Measurements from ENCODE around the gene KLK8.

Gene KLK8, protein sequence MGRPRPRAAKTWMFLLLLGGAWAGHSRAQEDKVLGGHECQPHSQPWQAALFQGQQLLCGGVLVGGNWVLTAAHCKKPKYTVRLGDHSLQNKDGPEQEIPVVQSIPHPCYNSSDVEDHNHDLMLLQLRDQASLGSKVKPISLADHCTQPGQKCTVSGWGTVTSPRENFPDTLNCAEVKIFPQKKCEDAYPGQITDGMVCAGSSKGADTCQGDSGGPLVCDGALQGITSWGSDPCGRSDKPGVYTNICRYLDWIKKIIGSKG

DNA sequence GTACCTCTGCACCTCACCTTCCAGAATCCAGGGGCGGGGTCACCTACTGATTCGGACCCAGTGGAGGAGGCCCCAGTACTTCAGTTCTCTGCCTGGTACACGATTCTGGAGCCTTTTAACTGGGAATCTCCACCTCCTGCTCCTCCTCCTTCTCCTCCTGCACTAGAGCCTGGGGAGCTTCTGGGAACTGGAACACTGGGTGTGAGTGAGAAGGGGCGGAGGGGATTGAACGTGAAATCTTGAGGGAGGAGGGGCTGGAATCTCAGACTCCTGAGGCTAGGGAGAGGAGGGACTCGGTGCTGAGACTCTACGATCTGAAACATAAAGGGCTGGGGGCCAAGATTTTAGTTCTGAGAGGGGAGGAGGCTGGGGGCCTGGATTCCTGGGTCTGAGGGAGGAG, at the start of gene KLK8:
Gene KLK8 (minus strand): TSS at position 90 of the 400 bp plus-strand sequence. CDS start 437 bp downstream, outside the sequence.
- no peak for DNase-seq

DNA sequence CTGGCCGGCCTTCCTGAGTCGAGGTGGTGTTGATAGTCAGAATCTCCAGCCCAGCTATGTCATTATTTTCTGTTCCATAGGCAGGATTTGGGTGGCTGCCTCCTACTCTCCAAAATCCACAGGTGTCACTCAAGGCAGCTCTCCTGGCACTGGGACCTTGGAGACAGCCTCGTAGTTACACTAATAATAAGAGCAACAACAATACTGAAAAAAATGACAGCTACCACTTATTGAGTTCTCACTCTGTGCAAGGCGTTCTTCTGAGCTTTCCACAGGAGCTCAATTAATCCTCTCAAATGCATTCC, 45.6 kb upstream of the KLK8 start:
- DNase-seq: no peak

DNA sequence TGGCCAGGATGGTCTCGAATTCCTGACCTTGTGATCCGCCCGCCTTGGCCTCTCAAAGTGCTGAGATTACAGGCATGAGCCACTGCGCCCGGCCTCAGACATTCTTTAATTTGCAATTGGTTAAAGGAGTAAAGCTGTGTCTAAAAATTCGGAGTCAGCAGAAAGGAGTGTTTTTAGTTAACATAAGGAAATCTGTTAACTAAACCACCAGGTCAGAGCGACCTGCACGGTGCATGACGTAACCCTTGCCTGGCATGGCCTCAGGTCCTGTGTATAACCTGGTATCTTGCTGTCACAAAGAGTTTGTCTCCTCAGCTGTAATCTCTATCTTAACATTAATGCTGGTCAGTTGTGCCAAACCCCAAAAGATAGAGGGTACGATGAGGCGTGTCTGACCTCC, 42.9 kb upstream of the KLK8 start:
- no peak for DNase-seq

DNA sequence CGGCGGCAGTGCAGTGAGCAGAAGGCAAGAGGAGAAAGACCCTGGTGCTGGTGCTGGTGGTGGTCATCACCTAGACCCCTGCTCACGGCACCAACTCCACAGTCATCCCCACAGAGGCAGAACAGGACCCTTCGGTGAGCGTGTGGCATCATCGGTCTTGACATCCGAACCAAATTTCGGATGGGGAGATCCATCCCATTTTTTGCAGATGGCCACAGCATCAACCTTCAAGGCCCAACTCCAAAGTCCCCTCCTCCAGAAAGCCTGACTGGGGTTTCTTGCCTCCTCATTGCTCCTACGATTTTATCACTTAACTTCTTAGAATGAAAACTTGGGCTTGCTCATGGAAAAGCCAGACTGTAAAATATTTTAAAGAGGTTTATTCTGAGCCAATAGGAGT, 42.1 kb upstream of the KLK8 start:
- no peak for DNase-seq

DNA sequence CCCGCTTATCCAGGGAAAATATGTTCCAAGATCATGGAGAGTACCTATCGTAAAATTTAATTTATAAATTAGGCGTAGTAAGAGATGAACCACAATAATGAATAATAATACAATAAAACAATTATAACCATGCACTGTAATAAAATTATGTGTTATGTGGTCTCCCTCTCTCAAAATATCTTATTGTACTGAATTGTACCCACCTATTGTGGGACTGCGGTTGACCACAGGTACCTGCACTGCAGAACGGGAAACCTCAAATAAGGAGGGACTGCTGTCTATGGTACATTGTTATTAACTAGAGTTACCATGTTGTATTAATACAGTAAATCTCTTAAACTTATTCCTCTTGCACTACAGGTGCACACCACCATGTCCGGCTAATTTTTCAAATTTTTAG, 38.7 kb upstream of the KLK8 start:
- no peak for DNase-seq

DNA sequence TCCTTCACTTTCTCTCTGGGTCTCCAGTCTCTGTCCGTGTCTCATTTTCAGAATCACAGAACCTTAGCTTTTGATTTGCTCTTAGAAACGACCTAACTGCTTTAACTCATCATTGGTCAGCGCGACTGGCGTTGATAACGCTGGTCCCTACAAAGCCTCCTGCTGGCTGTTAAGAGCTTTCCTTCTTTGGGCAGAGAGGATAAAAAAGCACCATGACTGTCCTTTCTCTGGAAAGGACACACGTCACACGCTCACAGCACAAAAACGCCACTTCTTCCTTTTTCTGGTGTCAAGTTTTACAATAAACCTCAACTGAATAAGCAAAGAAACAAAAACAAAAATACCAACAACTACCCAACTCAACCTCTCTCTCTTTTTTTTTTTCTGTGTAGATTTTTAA, 35.1 kb upstream of the KLK8 start:
- no peak for DNase-seq

DNA sequence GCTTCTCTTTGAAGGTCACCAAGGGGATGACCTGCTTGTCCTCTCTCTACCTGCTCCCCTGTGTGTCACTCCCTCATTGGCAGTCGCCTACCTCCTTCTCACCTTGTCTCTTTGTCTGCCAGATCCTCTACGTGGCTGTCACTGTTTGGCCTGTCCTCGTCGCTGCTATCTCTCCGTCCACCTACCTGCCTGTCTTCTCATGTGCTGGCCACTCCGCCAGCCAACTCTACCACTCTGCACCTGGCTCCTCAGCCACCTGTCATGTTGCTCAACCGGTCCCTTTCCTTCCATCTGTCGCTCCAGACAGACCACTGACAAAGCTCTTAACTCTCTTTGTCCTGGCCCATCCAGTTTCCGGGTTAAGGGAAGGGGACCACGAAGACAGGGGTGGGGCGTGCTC, 33.3 kb upstream of the KLK8 start, which contains the start of gene KLK12:
Gene KLK12 (minus strand): TSS at position 299 of the 400 bp plus-strand sequence. CDS start 381 bp downstream, outside the sequence.
- no peak for DNase-seq

DNA sequence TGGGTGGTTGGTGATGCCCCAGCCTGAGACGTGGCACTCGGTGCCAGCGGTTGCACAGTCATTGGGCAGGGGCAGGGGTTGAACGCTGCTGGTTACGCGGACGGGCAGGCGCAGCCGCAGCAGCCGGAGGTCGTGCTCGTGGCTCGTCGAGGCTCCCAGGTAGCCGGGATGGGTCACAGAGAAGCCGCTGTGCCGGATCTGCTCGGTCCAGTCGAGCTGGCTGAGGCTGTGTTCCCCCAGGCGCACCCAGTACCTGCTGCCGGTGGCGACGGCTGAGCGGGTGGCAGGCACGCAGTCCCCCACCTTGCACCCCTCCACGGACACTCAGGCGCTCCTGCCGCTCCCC, 30.4 kb upstream of the KLK8 start:
- DNase-seq: no peak

DNA sequence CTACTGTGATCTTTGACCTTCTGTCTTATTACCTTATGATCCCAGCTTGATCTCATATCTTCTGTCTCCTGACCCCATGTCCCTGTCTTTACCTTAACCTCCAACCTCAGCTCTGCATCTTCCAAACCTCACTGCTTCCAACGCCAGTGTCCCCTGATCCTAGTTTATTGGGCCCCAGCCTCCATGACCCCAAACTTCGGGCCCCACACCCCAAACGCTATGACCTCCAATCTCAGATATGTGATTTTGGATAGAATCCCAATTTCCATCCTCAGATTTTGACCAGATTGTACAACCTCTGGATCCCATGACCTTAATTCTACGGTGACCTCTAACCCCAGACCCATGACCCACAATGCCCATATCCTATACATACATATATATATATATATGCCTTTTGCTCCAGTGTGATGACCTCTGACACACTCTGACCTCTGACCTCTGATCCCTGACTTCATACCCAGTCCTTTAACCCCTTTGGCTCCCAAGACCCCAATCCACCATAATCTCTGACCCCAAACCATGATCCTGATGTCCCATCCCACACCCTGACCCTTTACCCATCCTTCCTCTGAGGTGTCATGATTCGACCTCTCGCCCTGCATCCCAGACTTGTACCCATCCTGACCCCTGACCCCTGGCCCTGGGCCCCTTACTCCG, 29.9 kb upstream of the KLK8 start:
- DNase-seq: no peak

DNA sequence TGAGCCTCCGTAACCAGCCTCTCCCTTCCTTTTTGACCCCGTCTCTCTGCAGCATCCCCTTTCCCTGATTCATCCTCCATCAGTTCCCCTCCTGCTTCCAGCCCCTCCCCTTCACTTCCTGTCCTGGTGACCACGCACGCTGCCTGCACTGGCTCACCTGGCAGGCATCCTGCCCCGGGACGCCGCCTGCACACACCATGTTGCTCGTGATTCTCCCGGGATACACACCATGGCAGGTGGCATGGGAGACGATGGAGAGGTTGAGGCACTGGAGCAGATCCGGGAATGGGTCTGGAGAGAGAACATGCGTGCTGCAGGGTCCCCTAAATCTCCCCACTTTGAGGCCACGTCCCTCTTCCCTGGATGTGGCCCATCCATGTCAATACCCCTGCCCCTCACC, 29.2 kb upstream of the KLK8 start:
- DNase-seq: no peak

DNA sequence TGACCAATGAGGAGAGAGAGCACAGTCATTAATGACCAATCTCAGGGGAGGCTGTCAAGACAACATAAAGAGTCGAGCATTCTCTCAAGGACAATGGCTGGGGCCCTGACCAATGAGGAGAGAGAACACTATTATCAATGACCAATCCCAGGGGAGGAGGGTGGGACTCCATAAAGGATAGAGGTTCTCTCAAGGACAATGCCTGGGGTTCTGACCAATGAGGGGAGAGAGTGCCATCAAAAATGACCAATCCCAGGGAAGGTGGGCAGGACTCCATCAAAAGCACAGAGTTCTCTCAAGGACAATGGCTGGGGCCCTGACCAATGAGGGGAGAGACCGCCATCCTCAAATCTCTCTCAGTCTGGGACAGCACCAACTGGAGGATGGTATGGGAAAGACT, 28.3 kb upstream of the KLK8 start:
- DNase-seq: no peak

DNA sequence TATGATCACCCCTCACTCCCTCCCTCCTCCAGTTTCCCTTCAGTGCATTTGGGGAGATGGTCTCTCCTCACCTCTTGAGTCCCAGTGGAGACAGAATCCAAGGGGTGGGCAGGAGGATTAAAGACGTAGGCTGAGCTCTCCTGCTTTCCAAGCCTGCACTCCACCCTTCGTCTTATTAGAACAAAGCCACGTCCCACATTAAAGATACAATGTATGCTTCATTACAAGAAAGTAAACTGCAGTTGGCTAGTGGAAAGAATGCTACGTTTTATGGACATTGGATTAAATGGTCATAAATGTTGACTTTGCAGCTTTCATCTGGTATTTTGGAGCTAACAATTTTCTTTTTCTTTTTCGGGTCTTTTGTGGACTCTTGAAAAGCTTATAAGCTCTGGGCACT, 26.5 kb upstream of the KLK8 start:
- no peak for DNase-seq

DNA sequence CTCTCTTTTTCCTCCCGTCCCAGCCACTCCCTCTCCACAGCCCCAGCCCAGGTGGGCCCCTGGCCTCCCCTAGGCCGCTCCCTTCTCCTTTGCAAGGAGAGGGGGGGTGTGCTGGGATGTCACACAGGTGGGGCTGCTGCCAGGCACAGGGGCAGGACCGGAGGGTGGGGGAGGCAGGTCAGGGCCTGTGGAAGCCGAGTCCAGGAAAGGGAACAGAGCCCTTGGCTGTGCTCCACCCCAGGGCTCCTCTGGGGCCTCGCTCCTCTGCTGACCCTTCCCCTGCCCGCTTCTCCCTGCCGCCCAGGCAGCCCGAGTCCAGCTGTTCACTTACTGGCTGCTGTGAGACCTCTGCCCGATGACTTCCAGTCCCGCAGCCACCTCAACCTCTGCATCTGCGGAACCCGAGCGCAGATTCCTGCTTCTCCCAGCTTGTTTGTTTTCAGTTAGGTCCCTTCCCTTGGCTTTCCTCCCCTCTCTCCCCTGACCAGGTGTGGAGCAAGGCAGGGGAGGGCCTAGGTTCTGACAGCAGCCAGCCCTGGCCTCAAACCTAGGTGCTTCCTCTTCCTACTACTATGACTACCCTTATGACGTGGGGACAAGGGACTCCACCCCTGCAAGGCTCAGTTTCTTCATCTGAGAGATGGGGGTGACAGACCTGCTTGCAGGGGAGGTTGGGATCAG, 25.9 kb upstream of the KLK8 start:
- no peak for DNase-seq

DNA sequence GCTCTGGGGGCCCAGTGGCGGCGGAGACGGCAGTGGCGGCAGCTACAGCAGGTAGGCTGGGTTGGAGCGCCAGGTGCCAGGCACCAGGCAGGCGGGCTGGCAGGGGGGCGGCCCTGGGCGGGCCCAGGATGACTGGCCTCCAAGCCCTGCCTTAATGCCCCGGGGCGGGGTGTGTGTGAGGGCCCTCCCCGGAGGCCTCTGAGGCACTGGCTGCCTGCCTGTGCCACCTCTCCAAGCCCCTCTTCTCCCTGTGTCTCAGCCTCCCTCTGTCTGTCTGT, 25.1 kb upstream of the KLK8 start, which contains the start of gene KLK11:
Gene KLK11 (minus strand): TSS at position 63 of the 278 bp plus-strand sequence. CDS start 985 bp downstream, outside the sequence.
- DNase-seq: no peak

DNA sequence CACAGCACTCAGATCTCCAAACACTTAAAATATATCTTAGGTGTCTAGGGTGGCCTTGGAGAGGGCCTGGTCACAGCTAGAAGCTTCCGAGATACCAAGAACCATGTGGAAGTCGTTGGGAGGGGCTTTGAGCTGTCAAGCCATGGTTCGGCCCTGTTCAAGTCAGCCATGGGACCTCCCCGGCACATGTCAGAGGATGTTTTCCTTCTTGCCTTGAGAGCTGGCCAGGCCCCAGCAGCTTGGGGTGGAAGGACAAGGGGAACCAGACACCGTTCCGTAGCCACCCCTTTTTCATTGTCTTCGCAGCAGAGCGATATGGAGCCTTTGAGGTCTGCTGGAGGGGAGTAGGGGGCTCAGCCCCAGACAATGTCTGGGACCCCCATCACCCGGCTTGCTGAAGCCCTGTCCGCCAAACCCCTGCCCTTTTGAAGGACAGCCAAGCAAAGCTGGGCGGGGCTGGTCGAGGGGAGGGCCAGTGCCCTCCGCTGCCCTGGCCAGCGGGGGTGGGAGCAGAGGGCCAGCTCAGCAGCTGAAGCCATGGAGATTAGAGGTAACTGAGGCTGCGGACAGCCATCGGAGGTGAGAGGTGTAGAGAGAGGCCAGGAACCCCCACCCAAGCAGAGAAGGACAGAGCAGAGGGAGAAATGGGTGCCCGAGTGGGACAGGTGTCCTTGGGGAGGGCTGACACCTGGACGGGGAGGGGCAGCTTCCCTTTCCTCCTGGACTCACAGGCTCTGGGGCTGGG, 24.6 kb upstream of the KLK8 start:
- DNase-seq: no peak

DNA sequence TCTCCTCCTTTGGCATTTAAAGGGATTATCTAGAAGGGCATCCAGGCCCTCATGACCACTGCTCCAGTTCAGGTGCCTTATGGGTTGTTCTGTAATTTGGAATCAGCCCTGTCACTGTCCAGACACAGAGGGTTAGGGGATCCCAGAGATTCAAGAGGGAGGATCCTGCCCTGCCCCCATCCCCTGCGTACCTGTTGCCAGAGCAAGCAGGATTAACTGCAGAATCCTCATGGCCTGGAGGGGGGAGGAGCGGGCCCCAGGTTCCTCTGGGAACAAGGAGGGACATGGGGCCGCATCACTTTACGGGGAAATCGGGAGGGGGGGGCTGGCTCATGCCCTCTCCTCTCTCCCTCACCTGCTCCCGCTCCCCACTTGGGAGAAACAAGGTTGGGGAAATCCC, 24.0 kb upstream of the KLK8 start:
- no peak for DNase-seq

DNA sequence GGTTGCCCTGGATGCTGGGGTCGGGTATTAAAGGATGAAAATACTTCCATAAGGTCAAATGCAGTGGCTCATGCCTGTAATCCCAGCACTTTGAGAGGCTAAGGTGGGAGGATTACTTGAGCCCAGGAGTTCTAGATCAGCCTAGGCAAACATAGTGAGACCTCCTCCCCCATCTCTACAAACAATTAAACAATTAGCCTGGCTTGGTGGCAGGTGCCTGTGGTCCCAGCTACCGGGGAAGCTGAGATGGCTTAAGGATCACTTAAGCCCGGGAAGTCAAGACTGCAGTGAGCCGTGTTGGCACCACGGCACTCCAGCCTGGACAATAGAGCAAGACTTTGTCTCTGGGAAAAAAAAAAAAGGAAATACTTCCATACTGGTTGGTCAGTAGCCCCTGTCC, 23.5 kb upstream of the KLK8 start:
- no peak for DNase-seq

DNA sequence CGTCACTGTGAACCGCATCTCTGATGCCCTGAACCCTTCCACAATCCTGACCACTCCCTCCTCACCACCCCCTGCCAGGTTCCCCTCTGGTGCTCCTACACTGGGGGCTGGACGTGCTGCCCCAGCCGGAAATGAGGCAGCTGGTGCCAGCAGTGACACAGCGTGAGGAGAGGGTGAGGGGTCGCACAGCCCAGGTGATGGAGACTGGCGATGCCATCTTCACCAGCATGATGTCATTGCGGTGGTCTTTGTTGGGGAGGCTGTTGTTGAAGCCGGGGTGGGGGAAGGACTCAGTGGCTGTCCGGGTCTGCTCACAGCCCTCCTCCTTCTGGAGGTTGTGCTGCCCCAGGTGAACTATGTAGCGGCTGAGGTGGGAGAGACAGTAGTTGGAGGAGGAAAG, 22.5 kb upstream of the KLK8 start:
- DNase-seq: no peak

DNA sequence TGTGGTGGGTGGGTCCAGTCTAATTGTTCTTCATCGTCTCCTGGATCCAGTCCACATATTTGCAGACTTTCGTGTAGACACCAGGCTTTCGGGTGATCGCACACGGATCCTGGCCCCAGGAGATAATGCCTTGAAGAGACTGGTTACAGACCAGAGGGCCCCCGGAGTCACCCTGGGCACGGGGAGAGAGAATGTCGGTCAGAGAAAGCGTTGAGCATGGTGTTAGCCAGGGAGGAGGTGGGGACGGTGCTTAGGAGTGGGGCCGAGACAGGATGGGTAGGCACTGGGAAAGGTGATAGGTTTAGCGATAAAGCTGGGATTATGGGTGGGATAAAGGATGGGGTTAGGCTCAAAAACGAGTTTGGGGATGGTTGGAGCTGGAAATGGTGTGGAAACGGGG, 21.1 kb upstream of the KLK8 start:
- no peak for DNase-seq

DNA sequence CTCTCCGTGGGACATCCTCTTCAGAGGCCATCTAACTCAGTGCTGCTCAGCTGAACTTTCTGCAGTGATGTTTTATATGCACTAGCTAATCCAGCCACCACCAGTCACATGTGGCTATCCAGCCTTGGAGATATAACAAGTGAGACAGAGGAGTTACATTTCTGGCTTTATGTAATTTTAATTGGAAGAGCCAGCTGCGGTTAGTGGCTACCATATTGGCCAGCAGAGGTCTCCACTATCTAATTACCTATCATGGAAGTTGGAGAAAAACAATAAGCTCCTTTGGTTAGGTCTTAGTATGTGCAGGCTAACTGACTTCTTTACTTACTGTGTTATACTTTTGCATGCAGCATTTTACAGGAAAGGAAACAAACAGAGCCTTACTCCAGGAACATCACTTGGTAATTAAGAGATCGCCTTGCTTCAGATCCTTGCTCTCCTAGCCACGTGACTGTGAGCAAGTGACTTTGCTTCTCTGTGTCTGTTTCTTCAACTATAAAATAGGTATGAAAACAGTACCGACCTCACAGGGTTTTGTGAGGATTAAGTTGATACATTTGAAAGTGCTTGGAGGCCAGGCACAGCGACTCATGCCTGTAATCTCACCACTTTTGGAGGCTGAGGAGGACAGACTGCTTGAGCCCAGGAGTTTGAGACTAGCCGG, 19.7 kb upstream of the KLK8 start:
- no peak for DNase-seq

DNA sequence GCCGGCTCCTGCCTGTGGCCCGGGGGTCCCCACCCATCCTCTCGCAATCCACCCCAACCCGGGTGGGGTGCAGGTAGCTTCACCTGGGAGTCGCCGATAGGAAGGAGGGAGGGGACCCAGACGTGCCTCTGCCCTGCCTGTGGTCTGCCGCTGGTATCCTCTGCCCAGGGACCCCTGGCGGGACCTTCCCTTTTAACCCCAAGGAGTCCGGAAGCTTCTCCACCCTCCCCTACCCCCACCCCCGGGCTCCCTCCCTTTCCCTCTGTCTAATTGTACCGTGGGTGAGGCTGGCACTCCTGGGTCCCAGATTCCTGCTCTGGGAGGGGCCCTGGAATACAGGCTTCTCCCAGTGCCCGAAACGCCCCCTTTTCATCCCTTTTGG, 18.1 kb upstream of the KLK8 start, which contains the start of gene KLK10:
Gene KLK10 (minus strand): TSS at position 166 of the 382 bp plus-strand sequence. CDS start 579 bp downstream, outside the sequence.
- no peak for DNase-seq

DNA sequence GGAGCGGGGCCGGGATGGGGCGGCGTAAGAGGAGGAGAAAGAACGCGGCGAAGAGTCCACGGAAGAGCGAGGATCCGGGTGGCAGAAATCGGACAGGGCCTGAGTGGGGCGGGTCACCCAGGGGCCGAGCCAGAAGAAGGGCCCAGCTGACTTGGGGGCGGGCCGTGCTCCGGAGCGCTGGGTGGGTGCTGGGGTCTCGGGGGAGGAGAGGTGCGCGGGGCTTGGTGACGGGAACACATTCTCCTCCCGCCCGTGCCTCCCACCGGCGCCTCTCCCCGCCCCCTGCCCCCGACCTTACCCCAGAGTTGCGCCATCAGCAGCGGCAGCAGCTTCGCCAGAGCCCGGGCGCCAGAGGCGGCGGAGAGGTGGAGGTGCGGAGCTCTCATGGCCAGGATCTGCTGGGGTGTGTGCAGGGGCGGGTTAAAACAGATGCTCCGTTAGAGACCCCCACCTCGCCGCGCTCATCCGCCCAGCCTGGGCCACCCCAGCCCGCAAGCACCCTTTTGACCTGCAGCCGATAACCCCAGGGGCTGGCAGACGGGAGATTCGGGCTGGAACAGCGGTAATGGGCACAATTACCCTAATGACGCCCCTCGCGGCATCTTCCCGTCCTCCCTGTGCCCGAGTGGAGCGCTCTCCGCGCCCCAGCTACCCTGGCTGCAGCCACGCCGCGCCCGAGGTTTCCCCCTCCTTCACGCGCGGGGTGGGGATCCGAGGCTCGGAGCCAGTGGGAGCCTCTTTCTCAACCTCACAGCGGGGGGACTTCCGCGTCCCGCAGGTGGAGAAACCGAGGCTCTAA, 17.5 kb upstream of the KLK8 start:
- DNase-seq: no peak
